CMK (cell line): ENCODE results near the gene DNAJC27.
A peak's percentile ranks its signal among the peaks of the same experiment; 100 is the strongest.

ENCODE experiments used
- DNase-seq: peaks from one replicate; pipeline ENCODE4 v3.0.0-alpha.2; 2010; ENCODE audit warnings: low read depth

Gene DNAJC27

GRCh38 chr2:24925815-24926214 lies 45.9 kb downstream of the DNAJC27 start:
- no peak for DNase-seq

DNA sequence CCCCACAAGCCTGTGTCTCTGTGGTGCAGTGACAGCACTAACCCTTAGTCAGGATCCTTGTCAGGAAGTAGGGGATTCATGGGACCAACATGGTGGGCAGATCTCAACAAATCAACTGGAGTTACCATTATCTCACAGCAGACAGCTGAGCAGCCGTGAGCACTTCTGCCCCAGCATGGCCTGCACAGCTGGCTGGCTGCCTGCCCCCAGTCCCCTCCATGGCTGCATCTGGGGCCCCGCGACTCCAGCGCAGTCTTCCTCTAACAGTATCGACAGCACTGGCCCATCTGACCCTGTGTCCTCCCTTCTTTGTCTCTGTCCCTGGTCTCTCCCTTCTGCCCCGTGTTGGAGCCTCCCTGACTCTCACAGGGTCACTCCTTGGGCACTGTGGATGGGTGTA lies 47.0 kb downstream of the DNAJC27 start:
- no peak for DNase-seq

GRCh38 chr2:24924266-24924665 lies 47.5 kb downstream of the DNAJC27 start:
- no peak for DNase-seq

- DNase-seq, result no peak
These were observed 48.6 kb downstream of the DNAJC27 start for GRCh38 chr2:24923106-24923505.

DNA sequence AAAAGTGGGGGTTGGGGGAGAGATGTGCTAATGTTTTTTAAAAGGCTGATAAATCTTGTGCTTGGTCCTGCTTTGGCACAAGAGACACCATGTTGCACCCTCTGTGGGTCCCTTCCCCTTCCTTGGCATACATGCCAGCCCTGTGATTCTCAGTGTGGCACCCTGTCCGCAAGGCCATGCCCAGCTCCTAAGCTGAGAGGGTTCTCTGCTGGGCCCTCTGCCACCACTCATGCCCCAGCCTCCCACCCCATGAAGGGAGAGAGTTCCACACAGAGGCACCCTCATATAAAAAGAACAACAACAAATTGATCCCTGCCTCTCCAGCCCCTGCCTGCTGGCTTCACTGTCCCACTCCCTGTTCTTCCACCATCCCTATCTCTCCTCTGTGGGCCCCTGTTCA lies 49.2 kb downstream of the DNAJC27 start:
- DNase-seq, result no peak

DNA sequence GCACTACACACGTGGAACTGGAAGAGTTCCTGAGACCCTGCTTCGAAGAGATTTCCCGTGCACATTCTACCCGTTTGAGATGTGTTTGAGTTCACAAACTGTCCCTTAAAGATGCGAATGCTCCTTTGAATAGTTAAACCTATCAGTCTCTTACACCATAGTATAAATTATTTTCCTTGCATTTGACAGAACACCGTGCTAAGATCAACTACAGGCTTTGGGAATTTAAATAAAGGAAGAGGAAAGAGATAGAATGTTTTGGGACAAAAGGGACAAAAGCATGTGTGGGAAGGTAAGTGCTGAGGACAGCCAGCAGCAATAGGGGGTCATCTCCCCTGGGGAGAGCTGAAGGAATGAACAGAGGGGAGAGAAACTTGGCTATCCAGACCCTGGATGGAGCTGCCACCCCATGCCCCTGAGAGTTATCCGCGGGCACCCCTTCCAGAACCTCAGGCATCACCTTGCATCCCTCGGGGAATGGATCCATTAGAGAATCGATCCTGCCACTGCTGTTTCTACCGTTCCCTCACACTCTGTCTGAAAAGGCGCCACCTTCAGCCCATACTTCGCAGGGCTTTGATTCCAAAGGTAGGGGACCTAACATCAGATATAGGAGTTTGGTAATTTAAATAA lies 50.8 kb downstream of the DNAJC27 start:
- no peak for DNase-seq

DNA sequence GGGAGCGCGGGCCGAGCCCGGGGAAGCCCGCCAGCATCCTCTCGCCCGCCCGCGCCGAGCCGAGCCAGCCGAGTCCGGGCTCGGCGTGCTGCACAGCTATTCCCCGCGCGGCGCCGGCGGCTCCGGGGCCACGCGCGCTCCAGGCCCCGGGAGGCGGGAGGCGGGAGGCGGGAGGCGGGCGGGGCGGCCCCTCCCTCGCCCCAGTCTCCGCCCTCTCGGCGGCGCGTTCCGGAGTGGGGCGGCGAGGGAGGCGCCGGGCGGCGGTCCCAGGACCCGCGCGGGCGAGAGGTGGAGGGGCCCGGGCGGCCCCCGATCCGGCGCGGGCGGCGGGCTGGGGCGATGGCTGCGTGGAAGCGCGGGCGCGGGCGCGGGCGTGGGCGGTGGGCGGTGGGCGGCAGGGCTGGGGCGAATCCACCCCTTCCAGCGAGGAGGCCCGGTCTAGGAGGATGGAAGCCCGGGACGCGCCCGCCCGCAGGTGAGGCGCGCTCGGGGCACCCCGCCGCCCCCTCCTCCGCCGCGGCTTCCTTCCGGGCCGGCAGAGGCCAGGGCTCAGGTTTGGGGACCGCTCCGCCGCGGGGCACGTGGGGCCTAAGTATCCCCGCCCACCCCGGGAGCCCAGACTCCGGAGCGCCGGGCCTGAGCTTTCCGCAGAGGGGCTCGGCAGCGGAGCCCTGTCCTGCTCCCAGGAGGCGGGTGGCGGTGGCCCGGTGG lies 51.5 kb downstream of the DNAJC27 start, which contains the start of gene ADCY3:
Gene ADCY3 (minus strand): TSS at position 140 of the 711 bp plus-strand sequence. CDS start 1,250 bp downstream, outside the sequence.
- DNase-seq, result no peak

- DNase-seq, result no peak
These were observed 52.2 kb downstream of the DNAJC27 start for GRCh38 chr2:24919506-24920097.

DNA sequence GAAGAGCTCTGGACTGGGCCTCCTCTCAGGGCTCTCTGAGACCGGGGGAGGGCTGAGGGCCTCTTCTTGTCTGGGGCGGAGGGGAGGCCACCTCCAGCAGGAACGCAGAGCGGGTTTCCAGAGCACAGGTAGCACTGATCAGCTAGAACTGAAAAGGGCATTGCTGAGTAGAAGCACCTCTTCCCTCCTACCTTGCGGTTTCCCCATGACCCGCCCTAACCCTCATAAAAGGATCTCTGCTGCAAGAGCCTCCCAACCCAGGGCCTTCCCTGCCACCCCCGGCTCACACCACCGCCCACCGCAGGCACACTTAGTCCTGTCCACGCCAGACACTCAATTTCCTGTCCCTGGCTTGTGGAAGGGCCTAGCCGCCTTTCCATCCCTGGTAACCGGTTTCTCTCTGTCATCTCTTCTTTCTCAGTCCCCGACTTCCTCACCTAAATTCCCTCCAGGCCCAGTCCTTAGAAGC lies 52.7 kb downstream of the DNAJC27 start:
- DNase-seq, result no peak

- no peak for DNase-seq
These were observed 53.3 kb downstream of the DNAJC27 start for GRCh38 chr2:24918326-24919036.

DNA sequence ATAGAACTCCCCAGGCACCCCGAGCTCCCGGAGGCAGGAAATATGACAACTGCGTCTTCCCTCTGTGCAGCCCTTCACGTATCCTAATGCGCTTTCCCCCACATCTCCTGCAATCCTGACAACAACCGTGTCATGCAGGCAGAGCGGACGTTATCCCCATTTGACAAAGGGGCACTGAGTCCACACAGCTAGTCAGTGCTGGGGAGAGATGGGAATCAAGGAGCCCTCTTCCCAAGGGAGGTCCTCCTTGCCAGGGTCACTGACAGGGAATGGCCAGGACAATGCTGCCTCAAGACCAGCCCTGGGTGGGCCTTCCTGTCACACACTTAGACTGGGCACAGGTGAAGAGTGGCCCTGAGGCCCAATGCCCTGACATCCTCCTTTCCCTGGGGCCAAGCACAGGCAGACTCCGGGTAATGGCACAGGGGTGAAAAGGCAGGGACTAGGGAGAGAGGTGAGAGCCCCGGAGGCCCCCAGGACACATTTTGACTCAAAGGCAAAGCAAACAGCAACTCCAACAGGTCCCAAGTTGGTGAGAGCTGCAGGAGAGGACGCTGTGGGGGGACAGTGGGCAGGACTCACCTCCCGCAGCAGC lies 53.9 kb downstream of the DNAJC27 start:
- no peak for DNase-seq

- DNase-seq, result peak; percentile 75
These were observed 54.7 kb downstream of the DNAJC27 start for GRCh38 chr2:24917086-24917485.

- DNase-seq, result no peak
These were observed 56.0 kb downstream of the DNAJC27 start for GRCh38 chr2:24915796-24916195.

DNA sequence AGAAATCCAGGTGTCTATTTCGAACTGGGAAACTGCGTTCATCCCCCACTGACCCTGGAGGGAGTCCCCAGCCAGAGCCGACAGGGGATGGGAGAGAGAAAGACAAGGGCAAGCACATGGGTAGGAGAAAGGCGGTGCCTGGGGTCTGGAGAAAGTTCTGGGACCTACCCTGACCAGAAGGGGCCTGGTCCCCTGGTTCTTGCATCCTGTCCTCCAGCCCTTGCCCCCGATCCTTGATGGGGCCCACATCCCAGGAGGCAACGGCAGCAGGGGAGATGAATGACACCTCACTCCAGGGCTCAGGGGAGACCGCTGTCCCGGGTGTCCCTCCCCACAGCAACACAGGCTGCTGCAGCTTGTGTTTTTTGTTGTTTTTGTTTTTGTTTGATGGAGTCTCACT lies 56.6 kb downstream of the DNAJC27 start:
- DNase-seq, result no peak

DNA sequence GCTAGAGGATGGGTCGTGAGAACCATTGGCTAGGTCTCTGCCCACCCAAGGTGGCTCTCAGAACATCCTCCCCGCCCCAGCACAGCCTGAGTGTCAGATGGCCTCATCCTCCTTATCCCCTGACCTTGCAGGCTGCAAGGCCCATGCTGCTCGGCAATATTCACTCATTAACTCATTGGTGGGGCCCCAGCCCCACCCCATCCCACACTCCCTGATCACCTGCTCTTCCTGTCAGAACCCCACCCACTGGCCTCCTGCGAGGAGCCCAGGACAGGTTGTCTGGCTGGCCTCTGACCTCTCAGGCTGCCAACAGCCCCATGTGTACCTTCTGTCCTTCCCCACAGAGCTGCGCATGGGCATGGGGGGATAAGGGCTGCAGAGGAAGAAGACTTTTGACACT lies 57.0 kb downstream of the DNAJC27 start:
- no peak for DNase-seq

DNA sequence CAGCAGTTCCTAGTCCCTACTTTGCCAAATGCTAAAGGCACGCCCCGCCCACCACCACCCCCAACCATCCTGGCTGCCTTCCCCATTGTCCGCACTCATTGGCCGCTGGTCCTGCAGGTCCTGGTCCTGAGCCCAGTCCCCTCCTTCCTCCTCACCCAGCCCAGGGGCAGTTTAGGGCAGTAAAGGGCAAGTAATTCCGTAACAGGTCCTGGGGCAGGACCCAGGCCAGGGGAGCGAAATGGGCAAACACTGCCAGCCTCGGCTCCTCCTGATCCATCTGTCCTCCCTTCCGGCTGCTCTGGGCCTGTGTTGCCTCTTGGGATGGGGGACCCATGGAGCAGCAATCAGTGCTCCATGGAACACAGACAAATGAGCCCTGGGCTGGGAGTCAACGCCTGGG lies 57.8 kb downstream of the DNAJC27 start:
- DNase-seq, result no peak

DNA sequence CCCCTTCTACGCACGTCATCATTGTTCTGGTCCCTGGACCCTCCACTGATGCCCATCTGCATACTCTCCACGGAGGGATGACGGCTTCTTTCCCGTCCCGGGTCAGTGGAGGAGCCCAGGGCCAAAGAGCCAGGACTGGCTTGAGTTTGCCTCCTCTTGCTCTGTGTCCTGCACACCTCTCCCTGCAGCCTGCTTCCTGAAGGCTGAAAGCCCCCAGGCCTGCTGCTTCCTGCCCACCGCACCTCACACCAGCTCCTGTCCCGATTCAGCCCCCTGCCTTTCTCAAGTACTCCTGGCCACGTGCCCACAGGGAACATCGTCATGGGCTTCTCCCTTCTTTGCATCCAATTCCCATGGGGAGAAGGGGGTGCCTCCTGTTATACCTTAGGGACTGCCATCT lies 58.8 kb downstream of the DNAJC27 start:
- DNase-seq, result no peak

GRCh38 chr2:24912523-24912922 lies 59.2 kb downstream of the DNAJC27 start:
- DNase-seq, result no peak

GRCh38 chr2:24910245-24910644 lies 61.5 kb downstream of the DNAJC27 start:
- DNase-seq, result no peak

DNA sequence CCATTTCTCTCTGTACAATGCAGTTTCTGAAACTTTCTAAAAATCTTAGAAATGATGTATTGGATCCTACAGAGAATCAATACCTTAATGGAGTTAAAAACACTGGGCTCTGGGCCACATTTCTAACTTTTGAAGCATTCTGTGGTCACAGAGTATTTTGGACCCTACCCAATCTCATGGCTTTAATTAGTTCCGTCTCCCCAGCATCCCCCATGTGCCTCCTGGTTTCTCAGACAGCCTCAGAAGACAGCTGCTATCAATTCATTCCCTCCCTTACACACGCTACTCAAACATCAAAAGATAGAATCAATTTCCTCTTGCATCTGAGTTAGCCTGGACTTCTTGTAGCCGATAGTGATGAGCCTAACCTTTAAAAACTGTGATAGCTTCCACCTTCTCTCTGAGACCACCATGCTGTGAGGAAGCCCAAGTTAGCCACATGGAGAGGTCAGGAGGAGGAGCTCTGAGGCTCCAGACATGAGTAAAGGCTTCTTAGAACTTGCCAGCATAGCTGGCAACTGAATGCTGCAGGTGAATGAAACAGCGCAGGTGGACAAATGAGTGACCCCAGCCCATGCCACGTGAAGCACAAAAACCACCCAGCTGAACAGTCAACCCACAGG lies 62.1 kb downstream of the DNAJC27 start:
- no peak for DNase-seq

DNA sequence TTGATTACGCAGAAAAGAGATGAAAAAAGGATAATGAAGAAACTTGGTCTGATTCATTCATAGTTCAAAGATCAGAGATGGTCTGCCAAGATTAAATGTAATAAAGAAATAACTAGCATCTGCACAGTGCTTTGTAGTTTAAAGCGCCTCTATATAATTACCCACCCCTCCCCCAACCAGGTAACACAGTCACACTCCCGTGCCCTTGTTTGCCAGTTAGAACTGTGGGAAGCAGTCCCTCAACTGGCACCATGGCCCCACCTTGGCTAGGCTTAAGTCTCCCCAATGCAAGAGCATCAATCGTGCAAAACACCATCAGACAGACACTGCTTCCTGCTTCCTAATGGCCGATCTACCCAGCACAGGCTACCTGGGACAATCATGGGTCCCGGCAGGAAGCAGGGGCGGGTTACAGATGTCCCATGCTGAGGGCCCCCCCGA lies 63.3 kb downstream of the DNAJC27 start:
- DNase-seq, result no peak

DNA sequence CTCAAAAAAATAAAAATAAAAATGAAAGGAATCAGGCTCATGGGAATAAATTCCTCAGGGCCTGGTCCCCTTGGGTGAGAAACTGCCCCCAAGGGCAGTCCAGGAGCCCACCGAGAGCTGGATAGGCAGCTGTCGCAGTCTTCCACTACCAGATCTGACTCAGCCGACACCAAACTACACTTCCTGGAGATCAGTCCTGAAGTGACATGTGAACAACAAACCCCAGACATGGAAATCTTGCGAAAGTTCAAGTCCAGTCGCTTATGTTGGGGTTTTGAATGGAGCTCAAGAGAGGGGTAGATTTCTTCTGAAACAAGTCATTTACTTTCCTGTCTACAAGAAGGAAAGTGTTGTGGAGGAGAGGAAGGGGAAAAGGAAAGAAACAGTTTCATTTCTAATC lies 64.6 kb downstream of the DNAJC27 start:
- DNase-seq, result no peak
